Testis (tissue), 2 donors: ENCODE results near the gene CIP2A.

Source experiments
- POLR2A ChIP-seq: fragments of 450-650 bp; IDR thresholded peaks from one replicate; pipeline ENCODE4 v1.6.1; 2017; ENCODE audit warnings: antibody characterized with exemption, mild to moderate bottlenecking, moderate library complexity
- TF ChIP-seq, protein P1 (sequence below), 3 experiments: fragments of 450-650 bp in 2 of 3; fragments of 200-600 bp in 1 of 3; sonication (generic) in 1 of 3; IDR thresholded peaks; one replicate each; pipeline ENCODE4 v1.5.1; 2016 to 2019; ENCODE audit warnings: antibody characterized with exemption in 3 of 3, mild to moderate bottlenecking in 2 of 3, moderate library complexity in 1 of 3

- TF ChIP-seq, protein P1, sequence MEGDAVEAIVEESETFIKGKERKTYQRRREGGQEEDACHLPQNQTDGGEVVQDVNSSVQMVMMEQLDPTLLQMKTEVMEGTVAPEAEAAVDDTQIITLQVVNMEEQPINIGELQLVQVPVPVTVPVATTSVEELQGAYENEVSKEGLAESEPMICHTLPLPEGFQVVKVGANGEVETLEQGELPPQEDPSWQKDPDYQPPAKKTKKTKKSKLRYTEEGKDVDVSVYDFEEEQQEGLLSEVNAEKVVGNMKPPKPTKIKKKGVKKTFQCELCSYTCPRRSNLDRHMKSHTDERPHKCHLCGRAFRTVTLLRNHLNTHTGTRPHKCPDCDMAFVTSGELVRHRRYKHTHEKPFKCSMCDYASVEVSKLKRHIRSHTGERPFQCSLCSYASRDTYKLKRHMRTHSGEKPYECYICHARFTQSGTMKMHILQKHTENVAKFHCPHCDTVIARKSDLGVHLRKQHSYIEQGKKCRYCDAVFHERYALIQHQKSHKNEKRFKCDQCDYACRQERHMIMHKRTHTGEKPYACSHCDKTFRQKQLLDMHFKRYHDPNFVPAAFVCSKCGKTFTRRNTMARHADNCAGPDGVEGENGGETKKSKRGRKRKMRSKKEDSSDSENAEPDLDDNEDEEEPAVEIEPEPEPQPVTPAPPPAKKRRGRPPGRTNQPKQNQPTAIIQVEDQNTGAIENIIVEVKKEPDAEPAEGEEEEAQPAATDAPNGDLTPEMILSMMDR (IDR thresholded peaks at IDR 0.05) = no peak
- no peak for TF ChIP-seq POLR2A
These were observed 33.2 kb downstream of the CIP2A start for GRCh38 chr3:108555966-108556581.
